Measurements from ENCODE around the gene FNTB. TPM values are rescaled to one million over a fixed set of nuclear protein-coding genes. Genes with fewer than 3 reads are reported as not detected.

FNTB gene
- total RNA-seq, 1 experiment from 2014 or later: 20.7 TPM

DNA sequence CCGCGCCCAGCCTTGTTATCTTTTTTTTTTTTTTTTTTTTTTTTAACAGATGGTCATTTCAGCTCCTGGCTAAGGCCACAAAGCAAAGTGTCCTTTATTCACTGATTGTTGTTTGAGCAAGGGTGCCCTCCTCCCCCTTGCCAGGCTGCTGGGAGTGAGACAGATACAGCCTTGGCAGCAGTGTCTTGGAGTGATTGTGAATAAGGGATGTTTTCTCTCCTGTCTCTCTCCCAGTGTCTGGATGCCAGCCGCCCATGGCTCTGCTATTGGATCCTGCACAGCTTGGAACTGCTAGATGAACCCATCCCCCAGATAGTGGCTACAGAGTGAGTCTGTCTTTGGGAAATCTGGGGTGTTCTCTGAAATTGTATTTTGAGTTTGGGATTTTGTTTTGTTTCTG lies 28.7 kb downstream of the FNTB start:
- no peaks in the 10 kb centered on the region for H4K20me1 ChIP-seq (ENCODE audit: control insufficient read depth, insufficient read depth, insufficient read length)

More for the DNA sequence above, 28.7 kb downstream of the FNTB start:
- Histone ChIP-seq H3K4me1 (ENCODE audit: insufficient read depth, low read length) (no peaks in the 10 kb centered on the region), H2AFZ (ENCODE audit: low read length) (no peak overlapping the region), H3K9ac (ENCODE audit: extremely low read depth, insufficient read length, low read length) (no peak overlapping the region), H3K27ac (ENCODE audit: insufficient read length, low read depth, low read length) (no peak overlapping the region), H3K9me3 (ENCODE audit: control insufficient read depth, low read depth, low read length) (no peaks in the 10 kb centered on the region), H4K91ac (ENCODE audit: insufficient read length, low read depth, low read length) (no peak overlapping the region), H3K56ac (ENCODE audit: insufficient read length, low read depth, low read length) (no peak overlapping the region), H2BK12ac (ENCODE audit: insufficient read length, low read depth, low read length) (no peak overlapping the region), H2BK20ac (ENCODE audit: low read depth, low read length, poor library complexity, severe bottlenecking) (no peak overlapping the region), H3K79me2 (ENCODE audit: insufficient read depth, low read length) (no peaks in the 10 kb centered on the region), H4K8ac (replicated peaks; ENCODE audit: insufficient read length, low read depth, low read length) (no peak overlapping the region), H4K5ac (ENCODE audit: insufficient read length, low read depth, low read length) (no peak overlapping the region), H3K18ac (ENCODE audit: insufficient read length, low read depth, low read length) (no peak overlapping the region), H3K4me2 (ENCODE audit: insufficient read depth, insufficient read length, low read length) (no peak overlapping the region), H3T11ph (ENCODE audit: low read length) (no peak overlapping the region), H2BK15ac (ENCODE audit: low read depth, low read length) (no peak overlapping the region), H3K14ac (ENCODE audit: insufficient read depth, low read length) (no peak overlapping the region), H3K79me1 (ENCODE audit: insufficient read depth, low read depth, low read length, poor library complexity, severe bottlenecking) (no peaks in the 10 kb centered on the region), H2AK5ac (ENCODE audit: insufficient read length, low read length) (no peak overlapping the region), H2BK5ac (ENCODE audit: insufficient read length, low read length) (no peak overlapping the region), H3K27me3 (ENCODE audit: insufficient read depth, low read length) (no peaks in the 10 kb centered on the region), H3K4ac (ENCODE audit: low read depth, low read length) (no peak overlapping the region), H2BK120ac (ENCODE audit: low read depth, low read length, poor library complexity, severe bottlenecking) (no peak overlapping the region), H3K23me2 (ENCODE audit: insufficient read length, low read depth, low read length, poor library complexity, severe bottlenecking) (no peaks in the 10 kb centered on the region), H3K23ac (ENCODE audit: insufficient read length, low read depth, low read length) (no peak overlapping the region)
- WGBS (ENCODE audit: extremely low coverage, insufficient read length, low lambda C conversion rate): no CpG with 5 or more reads among the region's 3 CpGs
- Mint-ChIP-seq H3K4me1 (peaks cover 3% of the 10 kb centered on the region in 2 experiments; a peak in 2 of 4 replicates), H3K27ac (no peak overlapping the region), H3K4me3 (no peak overlapping the region), H3K27me3 (ENCODE audit: low read depth) (no peaks in the 10 kb centered on the region), H3K36me3 (ENCODE audit: insufficient read depth in 1 of 3, low read depth in 3 of 3) (peaks cover 2 to 39% (median 9%) of the 10 kb centered on the region in 3 experiments; a peak in 5 of 7 replicates), H3K9me3 (no peaks in the 10 kb centered on the region)
- DNase-seq: no peak
- TF ChIP-seq, protein P1, sequence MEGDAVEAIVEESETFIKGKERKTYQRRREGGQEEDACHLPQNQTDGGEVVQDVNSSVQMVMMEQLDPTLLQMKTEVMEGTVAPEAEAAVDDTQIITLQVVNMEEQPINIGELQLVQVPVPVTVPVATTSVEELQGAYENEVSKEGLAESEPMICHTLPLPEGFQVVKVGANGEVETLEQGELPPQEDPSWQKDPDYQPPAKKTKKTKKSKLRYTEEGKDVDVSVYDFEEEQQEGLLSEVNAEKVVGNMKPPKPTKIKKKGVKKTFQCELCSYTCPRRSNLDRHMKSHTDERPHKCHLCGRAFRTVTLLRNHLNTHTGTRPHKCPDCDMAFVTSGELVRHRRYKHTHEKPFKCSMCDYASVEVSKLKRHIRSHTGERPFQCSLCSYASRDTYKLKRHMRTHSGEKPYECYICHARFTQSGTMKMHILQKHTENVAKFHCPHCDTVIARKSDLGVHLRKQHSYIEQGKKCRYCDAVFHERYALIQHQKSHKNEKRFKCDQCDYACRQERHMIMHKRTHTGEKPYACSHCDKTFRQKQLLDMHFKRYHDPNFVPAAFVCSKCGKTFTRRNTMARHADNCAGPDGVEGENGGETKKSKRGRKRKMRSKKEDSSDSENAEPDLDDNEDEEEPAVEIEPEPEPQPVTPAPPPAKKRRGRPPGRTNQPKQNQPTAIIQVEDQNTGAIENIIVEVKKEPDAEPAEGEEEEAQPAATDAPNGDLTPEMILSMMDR (conservative IDR thresholded peaks at IDR 0.05): no peak

Measured in H9 (cell line).